Measurements from ENCODE around the gene HGD.

The HGD gene

GRCh38 chr3:120661945-120662344 is 20.1 kb downstream of the HGD start:
- no peak for TF ChIP-seq CTCF (IDR thresholded peaks at IDR 0.05; ENCODE audit: low read depth, low read length, missing control alignments)
- Histone ChIP-seq H3K27me3 (replicated peaks) (no peaks in the 10 kb centered on the region), H3K27ac (no peak overlapping the region), H3K36me3 (replicated peaks) (no peaks in the 10 kb centered on the region), H3K4me3 (ENCODE audit: low read depth, low read length) (no peak overlapping the region)
- in situ Hi-C loops (cut with HindIII; ENCODE audit: low pct_ligation_motif_present, low sequenced_read_pairs) = no loop called here
- no peak for DNase-seq

GRCh38 chr3:120661106-120661905 is 20.7 kb downstream of the HGD start:
- no peak for TF ChIP-seq CTCF (IDR thresholded peaks at IDR 0.05; ENCODE audit: low read depth, low read length, missing control alignments)
- H3K27ac ChIP-seq = no peak overlapping the region
- no peaks in the 10 kb centered on the region for H3K27me3 ChIP-seq (replicated peaks)
- no peak overlapping the region for H3K4me3 ChIP-seq (ENCODE audit: low read depth, low read length)
- in situ Hi-C loops (cut with HindIII; ENCODE audit: low pct_ligation_motif_present, low sequenced_read_pairs) = no loop called here
- no peaks in the 10 kb centered on the region for H3K36me3 ChIP-seq (replicated peaks)
- no peak for DNase-seq

- Histone ChIP-seq H3K36me3 (replicated peaks) (no peaks in the 10 kb centered on the region), H3K4me3 (ENCODE audit: low read depth, low read length) (no peak overlapping the region), H3K27ac (no peak overlapping the region), H3K27me3 (replicated peaks) (no peaks in the 10 kb centered on the region)
- TF ChIP-seq CTCF (IDR thresholded peaks at IDR 0.05; ENCODE audit: low read depth, low read length, missing control alignments) = no peak
- DNase-seq = no peak
- in situ Hi-C loops (cut with HindIII; ENCODE audit: low pct_ligation_motif_present, low sequenced_read_pairs) = no loop called here
These were observed 22.2 kb downstream of the HGD start for GRCh38 chr3:120659834-120660233.

GRCh38 chr3:120659285-120659684 is 22.8 kb downstream of the HGD start:
- DNase-seq = no peak
- Histone ChIP-seq H3K36me3 (replicated peaks) (no peaks in the 10 kb centered on the region), H3K4me3 (ENCODE audit: low read depth, low read length) (no peak overlapping the region), H3K27me3 (replicated peaks) (no peaks in the 10 kb centered on the region), H3K27ac (no peak overlapping the region)
- in situ Hi-C loops (cut with HindIII; ENCODE audit: low pct_ligation_motif_present, low sequenced_read_pairs) = no loop called here
- TF ChIP-seq CTCF (IDR thresholded peaks at IDR 0.05; ENCODE audit: low read depth, low read length, missing control alignments) = no peak

GRCh38 chr3:120652896-120653545 is 29.0 kb downstream of the HGD start:
- no peak overlapping the region for H3K27ac ChIP-seq
- in situ Hi-C loops (cut with HindIII; ENCODE audit: low pct_ligation_motif_present, low sequenced_read_pairs) = no loop called here
- DNase-seq = no peak
- no peaks in the 10 kb centered on the region for H3K36me3 ChIP-seq (replicated peaks)
- no peak for TF ChIP-seq CTCF (IDR thresholded peaks at IDR 0.05; ENCODE audit: low read depth, low read length, missing control alignments)
- H3K27me3 ChIP-seq (replicated peaks) = no peaks in the 10 kb centered on the region
- no peak overlapping the region for H3K4me3 ChIP-seq (ENCODE audit: low read depth, low read length)
